K562 (cell line): ENCODE measurements around the gene SH3BGRL3. TPM values are rescaled to one million over a fixed set of nuclear protein-coding genes. Genes with fewer than 3 reads are reported as not detected.

ENCODE experiments used
- BCLAF1 ChIP-seq, 2 experiments: fragments of 450-650 bp in 1 of 2; IDR thresholded peaks; 2 replicates each; pipeline ENCODE4 v1.6.1; 2011 to 2017; ENCODE audit warnings: low read depth in 2 of 2, antibody characterized with exemption in 1 of 2, borderline replicate concordance in 1 of 2, low read length in 1 of 2, mild to moderate bottlenecking in 1 of 2, mixed read lengths in 1 of 2; ENCODE audit not compliant: control insufficient read depth in 1 of 2
- CREB5 ChIP-seq: fragments of 250-450 bp; sonication (Bioruptor Pico); IDR thresholded peaks from 2 replicates; pipeline ENCODE4 v1.5.0; 2020; ENCODE audit warnings: mild to moderate bottlenecking
- HES1 ChIP-seq: fragments of 450-650 bp; IDR thresholded peaks from 2 replicates; pipeline ENCODE4 v1.6.1; 2016; ENCODE audit warnings: low read depth, mild to moderate bottlenecking, moderate library complexity
- HLTF ChIP-seq: fragments of 450-650 bp; IDR thresholded peaks from 2 replicates; pipeline ENCODE4 v1.6.1; 2016
- KDM1A ChIP-seq, 2 experiments: fragments of 450-650 bp; IDR thresholded peaks; 2 replicates each; pipeline ENCODE4 v1.6.1; 2016; ENCODE audit warnings: mild to moderate bottlenecking in 2 of 2
- NFE2 ChIP-seq: IDR thresholded peaks from 2 replicates; pipeline ENCODE4 v1.6.1; 2014; ENCODE audit warnings: antibody characterized with exemption, low read depth
- PHF20 ChIP-seq: fragments of 450-650 bp; IDR thresholded peaks from 2 replicates; pipeline ENCODE4 v1.6.1; 2018; ENCODE audit not compliant: partially characterized antibody
- RFX7 ChIP-seq: fragments of 250-450 bp; sonication (Bioruptor Pico); IDR thresholded peaks from 2 replicates; pipeline ENCODE4 v1.5.1; 2021; ENCODE audit warnings: mild to moderate bottlenecking
- ZBTB17 ChIP-seq: fragments of 450-650 bp; formaldehyde crosslinking; IDR thresholded peaks from 2 replicates; pipeline ENCODE4 v1.4.0; 2020; ENCODE audit warnings: mild to moderate bottlenecking
- ZEB2 ChIP-seq: fragments of 450-650 bp; IDR thresholded peaks from 2 replicates; pipeline ENCODE4 v1.6.1; 2016
- ZNF232 ChIP-seq: sonication (generic); formaldehyde crosslinking; IDR thresholded peaks from 2 replicates; pipeline ENCODE4 v1.8.0; 2022; ENCODE audit warnings: mild to moderate bottlenecking, missing genetic modification reagents
- ZNF24 ChIP-seq: fragments of 450-650 bp; IDR thresholded peaks from 2 replicates; pipeline ENCODE4 v1.6.1; 2016
- ZNF408 ChIP-seq: fragments of 250-450 bp; sonication (Bioruptor Pico); IDR thresholded peaks from 2 replicates; pipeline ENCODE4 v1.4.0; 2020; ENCODE audit warnings: low read depth, mild to moderate bottlenecking, moderate library complexity
- ZNF431 ChIP-seq: sonication (generic); formaldehyde crosslinking; IDR thresholded peaks from 2 replicates; pipeline ENCODE4 v1.8.0; 2022; ENCODE audit warnings: mild to moderate bottlenecking, missing genetic modification reagents
- ZNF511 ChIP-seq: sonication (generic); formaldehyde crosslinking; IDR thresholded peaks from 2 replicates; pipeline ENCODE4 v1.8.0; 2022; ENCODE audit warnings: mild to moderate bottlenecking, missing genetic modification reagents
- polyA plus RNA-seq, 8 experiments: library from polyadenylated mRNA; depleted of rRNA in 4 of 8; stranded (reverse) in 5 of 8; unstranded in 3 of 8; fragments of >200 nt; fragmentation: Nextera tagmentation in 2 of 8; fragmentation: Illumina TruSeq in 1 of 8; extraction: Ambion mirVana in 2 of 8; extraction: Trizol in 1 of 8; gene quantifications; 2 replicates each; pipeline versions ENCODE4 v1.2.1 to v1.2.3, GENCODE V29; 2011 to 2014; ENCODE audit warnings: inconsistent platforms in 1 of 8, missing spikeins in 1 of 8
- total RNA-seq, 7 experiments: library from RNA; depleted of rRNA in 6 of 7; stranded (reverse); fragments of >200 nt in 6 of 7; fragmentation: Illumina TruSeq in 2 of 7; extraction: Trizol in 2 of 7; gene quantifications; 2 replicates each; pipeline versions ENCODE4 v1.2.1 to v1.2.3, GENCODE V29; 2011 to 2021; ENCODE audit warnings: low replicate concordance in 1 of 7
- TF ChIP-seq, protein P1 (sequence below): fragments of 250-450 bp; sonication (Bioruptor Pico); IDR thresholded peaks from 2 replicates; pipeline ENCODE4 v1.5.0; 2021; ENCODE audit warnings: mild to moderate bottlenecking, borderline replicate concordance
- TF ChIP-seq, protein P2 (sequence below), 2 experiments: fragments of 450-650 bp in 1 of 2; sonication (generic) in 1 of 2; formaldehyde crosslinking in 1 of 2; IDR thresholded peaks in 1 of 2; conservative IDR thresholded peaks in 1 of 2; 2 replicates each; pipeline versions ENCODE4 v1.6.1 to v1.8.1; 2016 to 2023; ENCODE audit warnings: mild to moderate bottlenecking in 2 of 2, moderate library complexity in 2 of 2, inconsistent platforms in 1 of 2, missing genetic modification reagents in 1 of 2

Gene SH3BGRL3
- total and polyA plus RNA-seq, 9 of the 15 experiments (the other 6 are each of a cell fraction or from before 2014, with no cell fraction given): 30.3 to 140 (median 54.2) TPM

- TF ChIP-seq HLTF (0 out of 2 replicates have a peak, but pooled peaks have one; percentile 9), ZEB2 (0 out of 2 replicates have a peak, but pooled peaks have one; percentile 54), ZNF511 (CRISPR knock-in tag) (peak; percentile 74; the same call in 1 of the 2 replicates), BCLAF1 (IDR thresholded peaks at IDR 0.05; ENCODE audit: borderline replicate concordance in 1 of 2, control insufficient read depth in 1 of 2, low read depth in 2 of 2, low read length in 1 of 2) (0 out of 4 replicates have a peak, but pooled peaks of 1 of the 2 experiments have one; percentile 29), ZBTB17 (CRISPR knock-in tag) (no peak), NFE2 (peak; percentile 47), KDM1A (IDR thresholded peaks at IDR 0.05) (peak; percentile 70 to 86), ZNF408 (no peak), ZNF431 (CRISPR knock-in tag) (0 out of 2 replicates have a peak, but pooled peaks have one; percentile 44), ZNF232 (CRISPR knock-in tag) (no peak), CREB5 (0 out of 2 replicates have a peak, but pooled peaks have one; percentile 72), HES1 (no peak), RFX7 (CRISPR knock-in tag) (no peak), PHF20 (peak; percentile 6), ZNF24 (no peak)
- TF ChIP-seq, protein P1, sequence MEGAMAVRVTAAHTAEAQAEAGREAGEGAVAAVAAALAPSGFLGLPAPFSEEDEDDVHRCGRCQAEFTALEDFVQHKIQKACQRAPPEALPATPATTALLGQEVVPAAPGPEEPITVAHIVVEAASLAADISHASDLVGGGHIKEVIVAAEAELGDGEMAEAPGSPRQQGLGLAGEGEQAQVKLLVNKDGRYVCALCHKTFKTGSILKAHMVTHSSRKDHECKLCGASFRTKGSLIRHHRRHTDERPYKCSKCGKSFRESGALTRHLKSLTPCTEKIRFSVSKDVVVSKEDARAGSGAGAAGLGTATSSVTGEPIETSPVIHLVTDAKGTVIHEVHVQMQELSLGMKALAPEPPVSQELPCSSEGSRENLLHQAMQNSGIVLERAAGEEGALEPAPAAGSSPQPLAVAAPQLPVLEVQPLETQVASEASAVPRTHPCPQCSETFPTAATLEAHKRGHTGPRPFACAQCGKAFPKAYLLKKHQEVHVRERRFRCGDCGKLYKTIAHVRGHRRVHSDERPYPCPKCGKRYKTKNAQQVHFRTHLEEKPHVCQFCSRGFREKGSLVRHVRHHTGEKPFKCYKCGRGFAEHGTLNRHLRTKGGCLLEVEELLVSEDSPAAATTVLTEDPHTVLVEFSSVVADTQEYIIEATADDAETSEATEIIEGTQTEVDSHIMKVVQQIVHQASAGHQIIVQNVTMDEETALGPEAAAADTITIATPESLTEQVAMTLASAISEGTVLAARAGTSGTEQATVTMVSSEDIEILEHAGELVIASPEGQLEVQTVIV: no peak
- TF ChIP-seq, protein P2, sequence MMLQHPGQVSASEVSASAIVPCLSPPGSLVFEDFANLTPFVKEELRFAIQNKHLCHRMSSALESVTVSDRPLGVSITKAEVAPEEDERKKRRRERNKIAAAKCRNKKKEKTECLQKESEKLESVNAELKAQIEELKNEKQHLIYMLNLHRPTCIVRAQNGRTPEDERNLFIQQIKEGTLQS (IDR thresholded peaks at IDR 0.05): peak; percentile 72
- TF ChIP-seq, protein P2 (CRISPR knock-in tag; conservative IDR thresholded peaks at IDR 0.05): no peak
These were observed 602 bp downstream of the SH3BGRL3 start (continued) for GRCh38 chr1:26280333-26281042.
